HEK293 (cell line): ENCODE results near the gene HDAC2.

Source experiments
- CTCF ChIA-PET: fragments of 350-600 bp; formaldehyde crosslinking; extraction: SDS; loops from one replicate; lab custom pipeline; 2021; ENCODE audit warnings: antibody characterized with exemption; lab: Yijun Ruan, JAX
- POLR2A ChIA-PET: fragments of 300-600 bp; formaldehyde crosslinking; extraction: SDS; loops from one replicate; lab custom pipeline; 2020; ENCODE audit warnings: antibody characterized with exemption, inconsistent platforms; lab: Yijun Ruan, JAX
- H3K27ac ChIP-seq: fragments of 200-500 bp; sonication (Bioruptor generic); 2 replicates; pipeline ENCODE4 v1.5.1; 2014; ENCODE audit warnings: low read depth, low read length, control low read depth, inconsistent platforms; ENCODE audit errors: extremely low read depth
- H3K36me3 ChIP-seq, 2 experiments: fragments of 200-500 bp in 1 of 2; sonication (Bioruptor generic) in 1 of 2; 1 replicate in 1 of 2; 2 replicates in 1 of 2; pipeline ENCODE4 v1.5.1; 2014 to 2017; ENCODE audit warnings: inconsistent platforms in 2 of 2, low read length in 2 of 2; ENCODE audit not compliant: control insufficient read depth in 2 of 2, insufficient read depth in 1 of 2
- H3K4me1 ChIP-seq: fragments of 200-500 bp; sonication (Bioruptor generic); 2 replicates; pipeline ENCODE4 v1.5.1; 2014; ENCODE audit warnings: mild to moderate bottlenecking, low read length, inconsistent platforms; ENCODE audit not compliant: control insufficient read depth, insufficient read depth
- H3K4me3 ChIP-seq: 2 replicates; pipeline ENCODE4 v1.5.1; 2011; ENCODE audit warnings: low read depth, mild to moderate bottlenecking, control low read depth, low read length, moderate library complexity
- H3K9me3 ChIP-seq: fragments of 200-500 bp; sonication (Bioruptor generic); 2 replicates; pipeline ENCODE4 v1.5.1; 2014; ENCODE audit warnings: low read depth, low read length, inconsistent platforms; ENCODE audit not compliant: control insufficient read depth, insufficient read depth
- GLI4 ChIP-seq: fragments of 450-650 bp; formaldehyde crosslinking; IDR thresholded peaks from 2 replicates; pipeline ENCODE4 v1.5.1; 2016; ENCODE audit warnings: missing biosample characterization, missing genetic modification characterization
- KLF10 ChIP-seq: fragments of 450-650 bp; IDR thresholded peaks from 2 replicates; pipeline ENCODE4 v1.5.1; 2018; ENCODE audit warnings: missing biosample characterization, mild to moderate bottlenecking, missing genetic modification characterization
- RBAK ChIP-seq: fragments of 450-650 bp; formaldehyde crosslinking; IDR thresholded peaks from 2 replicates; pipeline ENCODE4 v1.5.1; 2016; ENCODE audit warnings: missing biosample characterization, missing genetic modification characterization
- SALL2 ChIP-seq: fragments of 450-650 bp; formaldehyde crosslinking; IDR thresholded peaks from 2 replicates; pipeline ENCODE4 v1.5.0; 2017; ENCODE audit warnings: missing biosample characterization, mild to moderate bottlenecking, missing genetic modification characterization, borderline replicate concordance
- SCRT1 ChIP-seq: fragments of 450-650 bp; formaldehyde crosslinking; IDR thresholded peaks from 2 replicates; pipeline ENCODE4 v1.5.1; 2016; ENCODE audit warnings: missing biosample characterization, missing genetic modification characterization, borderline replicate concordance
- SP7 ChIP-seq: fragments of 450-650 bp; formaldehyde crosslinking; IDR thresholded peaks from 2 replicates; pipeline ENCODE4 v1.5.1; 2016; ENCODE audit warnings: missing biosample characterization, missing genetic modification characterization
- ZBTB1 ChIP-seq: fragments of 450-650 bp; formaldehyde crosslinking; IDR thresholded peaks from 2 replicates; pipeline ENCODE4 v1.5.1; 2016; ENCODE audit warnings: missing biosample characterization, missing genetic modification characterization
- ZBTB20 ChIP-seq: fragments of 450-650 bp; formaldehyde crosslinking; IDR thresholded peaks from 2 replicates; pipeline ENCODE4 v1.5.1; 2016; ENCODE audit warnings: missing biosample characterization, missing genetic modification characterization
- ZNF114 ChIP-seq: fragments of 450-650 bp; formaldehyde crosslinking; IDR thresholded peaks from 2 replicates; pipeline ENCODE4 v1.5.0; 2017; ENCODE audit warnings: missing biosample characterization, missing genetic modification characterization
- ZNF133 ChIP-seq: fragments of 450-650 bp; formaldehyde crosslinking; IDR thresholded peaks from 2 replicates; pipeline ENCODE4 v1.5.1; 2016; ENCODE audit warnings: missing biosample characterization, missing genetic modification characterization
- ZNF184 ChIP-seq: fragments of 450-650 bp; IDR thresholded peaks from 2 replicates; pipeline ENCODE4 v1.5.1; 2018; ENCODE audit warnings: missing biosample characterization, mild to moderate bottlenecking, missing genetic modification characterization
- ZNF223 ChIP-seq: fragments of 450-650 bp; formaldehyde crosslinking; IDR thresholded peaks from 2 replicates; pipeline ENCODE4 v1.5.1; 2016; ENCODE audit warnings: missing biosample characterization, missing genetic modification characterization
- ZNF23 ChIP-seq: fragments of 450-650 bp; formaldehyde crosslinking; IDR thresholded peaks from 2 replicates; pipeline ENCODE4 v1.5.1; 2016; ENCODE audit warnings: missing biosample characterization, missing genetic modification characterization, borderline replicate concordance
- ZNF26 ChIP-seq: fragments of 450-650 bp; formaldehyde crosslinking; IDR thresholded peaks from 2 replicates; pipeline ENCODE4 v1.5.1; 2016; ENCODE audit warnings: missing biosample characterization, missing genetic modification characterization
- ZNF335 ChIP-seq: fragments of 450-650 bp; formaldehyde crosslinking; conservative IDR thresholded peaks from 2 replicates; pipeline ENCODE4 v1.5.1; 2016; ENCODE audit warnings: missing biosample characterization, missing genetic modification characterization
- ZNF341 ChIP-seq: fragments of 450-650 bp; formaldehyde crosslinking; IDR thresholded peaks from 2 replicates; pipeline ENCODE4; 2016; ENCODE audit warnings: low read depth, missing biosample characterization, missing genetic modification characterization
- ZNF362 ChIP-seq: fragments of 450-650 bp; formaldehyde crosslinking; IDR thresholded peaks from 2 replicates; pipeline ENCODE4 v1.5.1; 2016; ENCODE audit warnings: missing biosample characterization, missing genetic modification characterization
- ZNF473 ChIP-seq: fragments of 450-650 bp; formaldehyde crosslinking; IDR thresholded peaks from 2 replicates; pipeline ENCODE4 v1.5.1; 2017; ENCODE audit warnings: missing biosample characterization, missing genetic modification characterization
- ZNF521 ChIP-seq: fragments of 450-650 bp; formaldehyde crosslinking; IDR thresholded peaks from 2 replicates; pipeline ENCODE4 v1.5.1; 2017; ENCODE audit warnings: missing biosample characterization, mild to moderate bottlenecking, missing genetic modification characterization
- ZNF549 ChIP-seq: fragments of 450-650 bp; IDR thresholded peaks from 2 replicates; pipeline ENCODE4 v1.5.1; 2018; ENCODE audit warnings: missing biosample characterization, missing genetic modification characterization, mild to moderate bottlenecking, inconsistent platforms, moderate library complexity
- ZNF596 ChIP-seq: fragments of 450-650 bp; IDR thresholded peaks from 2 replicates; pipeline ENCODE4 v1.5.0; 2018; ENCODE audit warnings: missing biosample characterization, mild to moderate bottlenecking, missing genetic modification characterization, moderate library complexity
- ZNF626 ChIP-seq: fragments of 450-650 bp; sonication (Bioruptor Pico); formaldehyde crosslinking; IDR thresholded peaks from 2 replicates; pipeline ENCODE4 v1.5.1; 2018; ENCODE audit warnings: missing biosample characterization, missing genetic modification characterization, inconsistent platforms
- ZNF645 ChIP-seq: fragments of 450-650 bp; formaldehyde crosslinking; IDR thresholded peaks from 2 replicates; pipeline ENCODE4; 2016; ENCODE audit warnings: missing biosample characterization, missing genetic modification characterization
- ZNF664 ChIP-seq: fragments of 450-650 bp; formaldehyde crosslinking; IDR thresholded peaks from 2 replicates; pipeline ENCODE4 v1.5.1; 2016; ENCODE audit warnings: missing biosample characterization, missing genetic modification characterization
- ZNF768 ChIP-seq: fragments of 450-650 bp; formaldehyde crosslinking; IDR thresholded peaks from 2 replicates; pipeline ENCODE4 v1.5.1; 2018; ENCODE audit warnings: missing biosample characterization, mild to moderate bottlenecking, missing genetic modification characterization
- ZNF792 ChIP-seq: fragments of 450-650 bp; formaldehyde crosslinking; IDR thresholded peaks from 2 replicates; pipeline ENCODE4 v1.5.1; 2016; ENCODE audit warnings: missing biosample characterization, missing genetic modification characterization
- ZSCAN23 ChIP-seq: fragments of 450-650 bp; formaldehyde crosslinking; IDR thresholded peaks from 2 replicates; pipeline ENCODE4 v1.5.1; 2016; ENCODE audit warnings: missing biosample characterization, missing genetic modification characterization
- ZSCAN30 ChIP-seq: fragments of 450-650 bp; IDR thresholded peaks from 2 replicates; pipeline ENCODE4 v1.5.1; 2018; ENCODE audit warnings: missing biosample characterization, mild to moderate bottlenecking, missing genetic modification characterization, moderate library complexity
- ZXDB ChIP-seq: fragments of 450-650 bp; formaldehyde crosslinking; IDR thresholded peaks from 2 replicates; pipeline ENCODE4 v1.5.1; 2016; ENCODE audit warnings: missing biosample characterization, missing genetic modification characterization

The HDAC2 gene

GRCh38 chr6:113903666-113904330 lies 67.2 kb downstream of the HDAC2 start (continued):
- TF ChIP-seq ZSCAN23 (tag by site-specific recombination) (no peak), ZNF335 (tag by site-specific recombination) (peak; percentile 50; the same call in 1 of the 2 replicates), ZNF549 (tag by site-specific recombination) (no peak), ZBTB1 (no peak), ZNF521 (tag by site-specific recombination) (no peak), KLF10 (no peak), ZNF133 (tag by site-specific recombination) (no peak), SALL2 (tag by site-specific recombination) (no peak), ZNF341 (tag by site-specific recombination) (0 out of 2 replicates have a peak, but pooled peaks have one; percentile 11)
- TF ChIP-seq, all 188 proteins: peak for 4

GRCh38 chr6:113901482-113901881 lies 69.5 kb downstream of the HDAC2 start:
- no peaks in the 10 kb centered on the region for H3K36me3 ChIP-seq
- H3K27ac ChIP-seq: no peak overlapping the region
- CTCF ChIA-PET: interaction anchor here (1.6 kb wide), 1 partner anchor 7 kb away, joined by 7 read pairs; no protein-coding TSS in a partner anchor
- POLR2A ChIA-PET: interaction anchor here (1.0 kb wide), 1 partner anchor 26 kb away, joined by 4 read pairs; no protein-coding TSS in a partner anchor
- H3K4me3 ChIP-seq: no peak overlapping the region
- H3K9me3 ChIP-seq: no peaks in the 10 kb centered on the region
- H3K4me1 ChIP-seq: no peaks in the 10 kb centered on the region
- TF ChIP-seq GLI4 (tag by site-specific recombination): no peak
- TF ChIP-seq ZNF362 (tag by site-specific recombination): no peak
- TF ChIP-seq ZNF473: no peak
- TF ChIP-seq ZNF184 (tag by site-specific recombination): no peak
- TF ChIP-seq, all 188 proteins: peak for 0

GRCh38 chr6:113894712-113895674 lies 76.0 kb downstream of the HDAC2 start:
- no peak overlapping the region for H3K4me3 ChIP-seq
- H3K4me1 ChIP-seq: no peaks in the 10 kb centered on the region
- no peaks in the 10 kb centered on the region for H3K36me3 ChIP-seq
- TF ChIP-seq ZBTB20 (tag by site-specific recombination): no peak
- TF ChIP-seq ZNF473: no peak
- TF ChIP-seq ZNF23 (tag by site-specific recombination): no peak
- no peak for TF ChIP-seq ZNF596 (tag by site-specific recombination)
- TF ChIP-seq ZNF114 (tag by site-specific recombination): no peak
- TF ChIP-seq ZNF768: no peak
- TF ChIP-seq RBAK: no peak
- TF ChIP-seq ZNF645 (tag by site-specific recombination): no peak
- TF ChIP-seq ZNF792 (tag by site-specific recombination): no peak
- no peak for TF ChIP-seq ZNF626
- no peak for TF ChIP-seq SCRT1 (tag by site-specific recombination)
- no peak for TF ChIP-seq ZSCAN30
- TF ChIP-seq ZXDB (tag by site-specific recombination): no peak
- no peak for TF ChIP-seq ZNF223
- no peak for TF ChIP-seq ZNF664 (tag by site-specific recombination)
- TF ChIP-seq SP7: no peak
- TF ChIP-seq ZNF26 (tag by site-specific recombination): no peak
- TF ChIP-seq, all 188 proteins: peak for 0
- CTCF ChIA-PET: interaction anchor here (1.3 kb wide), 1 partner anchor 15 kb away, joined by 3 read pairs; no protein-coding TSS in a partner anchor
- Histone ChIP-seq H3K27ac (no peak overlapping the region), H3K9me3 (no peaks in the 10 kb centered on the region)
- POLR2A ChIA-PET: no interaction called here
